Epidermal melanocyte (primary cell): ENCODE data around the gene ZBTB48.
A peak's percentile ranks its signal among the peaks of the same experiment; 100 is the strongest.

ENCODE experiments used
- DNase-seq: peaks from one replicate; pipeline ENCODE4 v3.0.0; 2011; ENCODE audit warnings: low spot score; ENCODE audit not compliant: insufficient read length

Gene ZBTB48

DNA sequence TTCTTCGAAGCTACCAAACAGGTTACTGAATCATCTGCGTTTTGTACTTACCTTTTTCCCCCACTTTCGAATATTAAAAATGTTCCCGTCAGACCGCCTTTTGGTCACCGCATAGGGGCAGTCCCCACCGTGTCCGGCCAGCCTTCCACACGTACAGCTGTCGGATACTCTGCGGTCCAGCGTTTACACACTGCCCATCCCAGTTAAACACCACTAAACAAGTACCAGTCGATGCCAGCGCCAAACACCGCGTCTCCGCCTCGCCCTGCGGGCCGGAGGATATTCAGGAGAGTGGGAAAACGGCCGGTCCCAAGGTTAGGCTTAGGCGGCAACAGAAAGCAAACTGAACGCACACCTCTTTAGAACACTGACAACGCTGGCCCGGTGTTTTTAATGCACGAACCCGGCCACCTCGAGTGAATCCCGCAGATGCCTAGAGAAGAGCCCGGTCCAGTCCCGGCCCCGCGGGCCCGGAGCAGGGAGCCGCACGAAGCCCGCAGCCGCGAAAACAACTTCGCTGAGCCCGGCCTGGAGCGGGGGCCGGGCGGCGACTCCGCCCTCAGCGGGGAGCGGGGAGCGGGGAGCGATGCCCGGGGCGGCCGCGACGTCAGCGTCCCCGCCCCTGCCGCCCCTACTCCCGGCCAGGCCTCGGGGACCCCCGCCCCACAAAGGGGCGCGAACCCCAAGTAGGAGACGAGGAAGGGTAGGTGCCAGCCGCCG, 33.0 kb downstream of the ZBTB48 start:
- DNase-seq = peak; percentile 74

DNA sequence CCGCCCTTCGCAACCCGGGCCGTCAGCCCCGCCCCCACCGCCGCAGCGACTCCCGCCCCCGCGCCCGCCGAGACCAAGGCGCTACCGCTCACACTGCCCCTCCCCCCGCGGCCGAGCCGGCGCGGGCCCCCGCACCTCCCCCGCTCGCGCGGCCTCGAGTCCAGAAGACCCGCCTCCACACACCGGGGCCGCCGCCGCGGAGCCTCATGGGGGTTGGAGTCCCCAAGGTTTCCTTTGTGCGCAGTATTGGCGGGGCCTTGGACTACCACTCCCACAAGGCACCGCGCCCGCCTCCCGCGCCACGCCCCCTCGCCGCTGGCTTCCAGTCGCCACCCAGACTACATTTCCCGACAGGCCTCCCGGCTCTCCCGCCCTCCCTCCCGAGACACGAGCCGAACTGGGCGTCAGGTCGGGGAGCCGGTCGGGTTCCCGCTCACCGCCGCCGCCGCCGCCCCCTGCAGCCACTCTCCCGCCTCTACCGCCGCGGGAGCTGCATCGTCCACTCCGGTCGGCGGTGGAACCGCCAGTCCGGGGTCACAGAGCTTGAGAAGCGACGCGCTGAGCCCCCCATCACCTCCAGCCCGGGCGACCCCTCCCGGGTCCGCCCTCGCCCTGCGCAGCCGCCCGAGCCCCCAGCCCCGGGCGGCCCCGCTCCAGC, 33.7 kb downstream of the ZBTB48 start, which contains the start of gene PHF13:
Gene PHF13, plus strand, starts transcription at position 371 of the 658 bp plus-strand sequence. CDS start 336 bp downstream, outside the sequence.
- peak; percentile 99 for DNase-seq

DNA sequence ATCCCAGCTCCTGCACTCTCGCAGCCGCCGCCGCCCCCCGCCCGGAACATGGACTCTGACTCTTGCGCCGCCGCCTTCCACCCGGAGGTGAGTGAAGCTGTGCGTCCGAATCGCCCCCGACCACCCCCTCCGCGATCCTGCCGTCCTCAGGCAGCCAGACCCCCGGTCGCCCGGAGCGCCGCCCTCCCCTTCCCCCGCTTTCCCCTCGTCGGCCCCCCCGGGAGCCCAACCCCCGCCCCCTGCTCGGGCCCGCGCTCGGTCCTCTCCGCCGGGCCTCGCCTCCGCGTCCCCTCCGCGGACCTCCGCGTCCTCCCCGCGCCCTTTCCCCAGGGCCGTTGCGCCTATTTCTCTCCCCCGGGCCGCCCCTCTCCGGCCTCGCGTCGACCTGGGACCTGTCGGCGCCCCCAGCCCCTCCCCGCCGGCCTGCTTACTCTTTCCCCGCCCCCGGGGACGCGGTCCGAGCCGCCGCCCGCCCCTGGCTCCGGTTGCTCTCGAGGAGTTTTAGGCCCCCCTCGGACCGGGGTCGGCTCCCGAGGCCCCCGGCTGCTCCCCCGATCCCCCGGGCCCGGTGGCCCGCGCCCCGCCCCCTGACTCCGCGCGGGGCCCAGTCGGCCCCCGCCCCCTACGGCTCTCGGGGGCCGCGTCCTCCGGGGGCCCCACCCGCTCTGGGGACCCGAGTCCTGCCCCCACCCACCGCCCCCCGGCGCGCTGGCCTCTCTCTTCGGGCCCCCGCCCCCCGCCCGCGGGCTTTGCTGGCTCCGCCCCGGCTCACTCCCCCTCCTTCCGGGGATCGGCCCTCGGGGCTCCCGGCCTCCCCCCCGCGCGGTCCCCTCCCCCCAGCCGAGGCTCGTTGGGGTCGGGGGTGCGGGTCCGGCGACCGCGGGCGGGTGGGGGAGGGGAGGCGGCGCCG, 34.5 kb downstream of the ZBTB48 start:
- peak; percentile 66 for DNase-seq

DNA sequence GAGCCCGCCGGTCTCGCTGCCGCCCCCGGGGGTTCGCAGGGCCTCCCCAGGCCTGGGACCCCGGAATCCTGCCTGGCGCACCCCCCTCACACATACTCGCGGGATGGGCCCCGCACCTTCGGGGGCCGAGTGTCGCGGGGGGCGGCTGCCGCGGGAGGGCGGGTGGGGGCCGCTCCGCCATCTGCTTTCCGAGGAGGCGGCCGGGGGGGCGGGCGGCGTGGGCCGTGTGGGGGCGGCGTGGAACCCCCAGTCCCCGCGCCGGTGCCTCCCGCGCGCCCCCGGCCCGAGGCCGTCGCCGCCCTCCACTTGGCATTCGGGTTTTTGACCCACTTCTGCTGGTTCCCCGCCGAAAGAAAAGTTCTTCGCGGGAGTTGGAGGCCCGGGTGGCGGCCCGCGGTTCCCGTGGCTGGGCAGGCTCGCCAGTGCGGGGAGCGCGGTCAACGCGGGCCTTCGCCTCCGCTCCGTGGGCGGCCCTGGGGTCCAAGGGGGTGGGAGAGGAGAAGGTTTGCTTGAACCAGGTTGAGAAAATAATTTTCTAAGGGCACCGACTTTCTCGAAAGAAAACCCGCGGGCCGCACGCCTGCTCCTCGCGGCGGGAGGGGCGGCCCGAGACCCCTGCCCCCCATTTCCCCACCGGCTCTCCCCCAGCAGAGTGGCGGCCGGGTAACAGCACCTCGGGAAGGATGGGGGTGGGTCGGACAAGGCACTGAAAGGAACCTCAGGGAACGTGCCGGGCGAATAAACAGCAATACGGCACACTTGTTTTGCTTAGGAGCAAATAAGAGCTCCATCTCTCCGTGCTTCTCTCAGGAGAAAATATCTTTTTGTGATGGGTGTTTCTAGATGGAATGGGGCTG, 35.4 kb downstream of the ZBTB48 start:
- no peak for DNase-seq

DNA sequence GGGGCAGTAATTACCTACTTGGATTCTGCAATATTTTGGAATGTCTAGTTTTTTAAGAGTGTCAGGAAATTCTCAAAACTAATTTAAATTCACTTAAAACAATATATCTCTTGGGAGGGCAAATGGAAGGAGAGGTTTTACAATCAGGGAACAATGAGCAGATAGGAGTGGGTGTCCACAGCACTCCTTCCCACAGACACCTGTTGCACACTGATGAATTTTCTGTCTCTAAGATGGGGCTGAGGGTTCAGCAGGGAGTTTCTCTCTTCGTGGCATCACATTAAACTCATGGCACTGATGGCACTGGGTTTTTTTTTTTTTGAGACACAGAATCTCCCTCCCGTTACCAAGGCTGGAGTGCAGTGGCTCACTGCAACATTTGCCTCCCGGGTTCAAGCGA, 39.3 kb downstream of the ZBTB48 start:
- DNase-seq = no peak

DNA sequence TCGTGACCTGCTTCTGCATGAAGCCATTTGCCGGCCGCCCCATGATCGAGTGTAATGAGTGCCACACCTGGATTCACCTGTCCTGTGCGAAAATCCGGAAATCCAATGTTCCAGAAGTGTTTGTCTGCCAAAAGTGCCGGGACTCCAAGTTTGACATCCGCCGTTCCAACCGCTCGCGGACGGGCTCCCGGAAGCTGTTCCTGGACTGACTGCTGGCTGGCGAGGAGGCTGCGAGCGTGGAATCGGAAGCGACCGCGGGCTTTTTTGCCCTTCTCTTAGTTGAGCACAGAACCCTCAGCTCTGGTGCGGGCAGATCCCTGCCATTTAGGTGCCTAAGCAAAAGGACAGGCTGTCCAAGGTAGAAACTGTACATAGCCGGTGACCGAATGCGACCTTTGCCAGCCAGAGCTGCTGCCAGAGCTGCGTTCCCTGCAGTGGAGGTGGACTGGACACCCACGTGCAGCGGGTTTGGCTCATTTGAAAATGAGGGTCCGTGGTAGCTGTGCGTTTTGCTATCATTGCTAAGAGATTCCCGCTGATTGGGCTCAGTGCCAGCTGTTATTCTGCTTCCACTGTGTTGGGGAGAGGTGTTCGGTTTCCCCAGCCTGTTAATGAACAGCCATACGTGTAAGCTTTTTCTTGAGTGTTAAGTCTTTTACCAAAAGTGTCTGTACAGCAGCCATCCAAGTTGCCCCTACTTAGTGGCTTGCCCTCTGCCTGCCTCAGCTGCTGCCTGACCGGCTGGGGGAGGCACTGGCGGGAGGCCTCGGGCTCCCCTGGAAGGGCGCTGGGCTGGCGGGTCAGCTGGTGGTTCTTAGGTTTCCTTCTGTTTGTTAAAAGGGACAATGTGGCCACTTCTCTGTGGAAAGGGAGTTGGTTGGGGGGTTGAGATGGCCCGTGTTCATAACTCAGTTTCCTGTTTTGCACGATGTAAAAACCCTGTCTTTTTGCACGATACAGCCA, 41.9 kb downstream of the ZBTB48 start:
- no peak for DNase-seq

DNA sequence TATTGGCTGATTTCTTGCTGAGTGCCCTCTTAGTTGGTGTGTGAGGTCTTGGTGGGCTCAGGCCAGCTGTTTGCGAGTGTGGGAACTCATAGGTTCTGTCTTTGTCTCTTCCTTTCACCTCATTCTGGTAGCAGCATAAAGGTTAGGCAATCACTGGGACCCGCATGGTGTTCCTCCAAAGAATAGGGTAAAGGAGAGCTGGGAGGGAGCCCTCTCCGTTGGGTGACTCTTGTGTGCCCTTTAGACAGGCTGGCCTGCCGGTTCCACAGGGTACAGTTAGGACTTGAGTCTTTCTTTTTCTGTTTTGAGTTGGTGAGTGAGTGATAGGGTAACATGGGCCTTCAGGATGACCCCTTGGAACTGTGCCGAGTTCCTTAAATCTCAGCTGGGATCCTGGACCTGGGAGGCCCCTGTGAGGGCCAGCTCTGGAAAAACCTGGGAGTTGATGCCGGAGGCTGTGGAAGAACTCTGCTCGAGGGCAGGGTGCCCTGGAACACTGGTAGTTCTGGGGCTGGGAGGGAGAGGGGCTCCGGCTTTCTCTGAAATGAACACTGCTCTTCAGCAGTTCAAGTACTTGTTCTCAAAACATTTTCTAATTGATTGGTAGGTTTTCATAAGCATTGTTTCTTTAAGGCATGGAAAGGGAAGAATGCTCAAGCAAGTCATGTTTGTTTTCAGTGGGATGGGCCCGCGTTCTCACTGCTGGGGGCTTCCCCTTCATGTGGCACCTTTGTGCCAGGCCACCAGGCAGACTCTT, 42.8 kb downstream of the ZBTB48 start:
- no peak for DNase-seq

DNA sequence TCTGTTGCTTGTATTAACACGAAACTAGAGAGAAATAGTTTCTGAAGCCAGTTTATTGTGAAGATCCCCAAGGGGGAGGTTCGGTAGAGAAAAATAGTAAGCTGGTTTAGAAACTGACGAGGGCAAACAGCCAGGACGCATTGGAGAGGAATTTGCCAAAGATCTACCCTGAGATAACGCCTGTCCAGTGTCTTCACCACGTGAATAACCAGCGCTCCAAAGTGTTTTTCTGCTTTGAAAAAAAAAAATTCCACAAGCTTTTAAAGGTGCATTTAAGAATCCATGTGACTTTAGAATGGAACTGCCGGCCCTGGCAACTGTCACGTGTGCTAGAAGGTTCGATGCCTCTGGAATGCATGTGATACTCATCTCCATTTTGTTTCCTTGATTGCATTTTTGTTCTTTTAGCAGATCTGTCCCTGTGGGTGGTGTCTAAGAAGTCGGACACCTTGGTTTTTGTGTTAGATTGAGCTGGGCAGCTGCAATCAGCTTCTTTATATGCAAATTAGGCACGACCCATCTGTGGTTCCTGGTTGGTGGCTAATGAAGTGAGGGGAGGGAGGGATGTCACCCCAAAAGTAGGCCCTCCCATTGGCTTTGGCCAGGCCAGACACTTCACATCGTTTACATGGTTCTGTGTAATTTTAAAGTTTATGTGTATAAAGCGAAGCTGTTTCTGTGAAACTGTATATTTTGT, 43.6 kb downstream of the ZBTB48 start:
- DNase-seq = no peak

DNA sequence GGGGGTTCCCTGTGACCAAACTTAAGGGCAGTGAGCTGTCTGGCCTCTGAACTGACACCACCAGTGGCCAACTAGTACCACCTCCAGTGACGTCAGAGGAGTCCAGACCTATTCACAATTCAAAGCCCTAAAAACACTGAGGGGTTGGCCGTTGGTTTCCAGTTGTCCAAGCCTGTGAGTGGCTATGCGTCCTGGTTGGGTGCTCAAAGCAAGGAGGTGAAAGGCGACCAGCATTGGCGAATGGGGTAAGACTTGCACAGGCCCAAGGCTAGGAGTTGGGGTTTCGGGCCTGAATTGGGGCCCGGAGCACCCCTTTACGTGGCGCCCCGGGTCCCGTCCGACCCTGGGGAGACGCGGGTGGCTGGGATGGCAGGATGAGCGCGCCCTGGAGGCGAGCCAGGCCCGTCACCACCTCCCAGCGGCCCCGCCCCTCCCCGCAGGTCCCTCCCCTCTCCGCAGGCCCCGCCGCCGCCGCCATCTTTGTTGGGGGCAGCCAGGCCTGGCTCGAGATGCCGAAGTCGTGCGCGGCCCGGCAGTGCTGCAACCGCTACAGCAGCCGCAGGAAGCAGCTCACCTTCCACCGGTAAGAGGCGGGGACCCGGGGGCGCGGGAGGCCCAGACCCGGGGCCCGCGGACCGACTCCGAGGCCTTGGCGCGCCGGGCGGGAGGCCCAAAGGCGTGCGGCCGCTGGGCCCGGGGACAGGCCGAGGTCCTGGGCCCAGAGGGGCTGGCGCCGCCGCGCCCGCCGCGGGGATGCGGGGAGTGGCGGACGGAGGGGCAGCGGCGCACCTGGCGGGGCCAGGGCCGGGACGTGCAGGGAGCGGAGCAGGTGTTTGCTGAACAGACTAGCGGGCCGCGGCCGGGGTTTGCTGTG, 45.2 kb downstream of the ZBTB48 start, which contains the start of gene THAP3:
Gene THAP3, plus strand, starts transcription at position 159 of the 874 bp plus-strand sequence. Its CDS starts 351 bp downstream, at position 510.
- peak; percentile 93 for DNase-seq

DNA sequence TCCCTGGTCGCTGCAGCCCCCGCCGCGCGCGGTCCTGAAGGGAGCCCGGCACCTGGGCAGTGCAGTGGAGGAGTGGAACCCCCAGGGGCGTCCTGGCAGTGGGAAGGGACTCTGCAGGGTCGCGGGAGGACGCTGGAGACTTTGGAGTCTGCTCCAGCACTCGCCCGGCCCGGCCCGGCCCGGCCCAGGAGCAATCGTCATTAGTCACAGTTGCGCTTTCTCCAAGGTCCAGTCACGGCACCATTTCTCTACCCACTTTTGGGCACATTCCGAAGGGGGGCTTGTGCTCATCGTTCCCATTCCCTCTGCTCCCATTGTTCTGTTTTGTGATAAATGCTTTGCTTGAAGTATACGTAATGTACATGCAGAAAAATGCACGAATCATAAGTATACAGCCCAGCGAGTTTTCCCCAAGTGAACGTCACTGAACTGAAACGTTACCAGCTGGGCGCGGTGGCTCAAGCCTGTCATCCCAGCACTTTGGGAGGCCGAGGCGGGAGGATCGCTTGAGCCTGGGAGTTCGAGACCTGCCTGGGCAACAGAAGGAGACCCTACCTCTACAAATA, 45.9 kb downstream of the ZBTB48 start:
- DNase-seq = no peak

DNA sequence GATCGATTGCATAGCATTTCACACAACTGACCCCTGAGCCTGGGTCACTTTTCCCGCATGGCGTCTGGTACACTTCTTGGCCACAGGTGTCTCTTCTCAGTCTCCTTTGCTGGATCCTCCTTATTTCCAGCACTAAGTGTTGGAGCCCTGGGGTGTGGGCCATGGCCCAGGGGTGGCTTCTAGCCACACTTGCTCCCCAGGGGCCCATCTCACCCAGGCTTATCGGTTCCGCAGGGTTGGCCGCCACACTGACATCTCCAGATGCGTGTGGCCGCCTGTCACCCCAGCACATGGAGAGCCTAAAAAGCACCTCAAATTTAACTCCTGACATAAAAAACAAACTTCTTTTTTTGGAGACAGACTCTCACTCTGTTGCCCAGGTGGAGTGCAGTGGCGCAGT, 47.2 kb downstream of the ZBTB48 start:
- no peak for DNase-seq

DNA sequence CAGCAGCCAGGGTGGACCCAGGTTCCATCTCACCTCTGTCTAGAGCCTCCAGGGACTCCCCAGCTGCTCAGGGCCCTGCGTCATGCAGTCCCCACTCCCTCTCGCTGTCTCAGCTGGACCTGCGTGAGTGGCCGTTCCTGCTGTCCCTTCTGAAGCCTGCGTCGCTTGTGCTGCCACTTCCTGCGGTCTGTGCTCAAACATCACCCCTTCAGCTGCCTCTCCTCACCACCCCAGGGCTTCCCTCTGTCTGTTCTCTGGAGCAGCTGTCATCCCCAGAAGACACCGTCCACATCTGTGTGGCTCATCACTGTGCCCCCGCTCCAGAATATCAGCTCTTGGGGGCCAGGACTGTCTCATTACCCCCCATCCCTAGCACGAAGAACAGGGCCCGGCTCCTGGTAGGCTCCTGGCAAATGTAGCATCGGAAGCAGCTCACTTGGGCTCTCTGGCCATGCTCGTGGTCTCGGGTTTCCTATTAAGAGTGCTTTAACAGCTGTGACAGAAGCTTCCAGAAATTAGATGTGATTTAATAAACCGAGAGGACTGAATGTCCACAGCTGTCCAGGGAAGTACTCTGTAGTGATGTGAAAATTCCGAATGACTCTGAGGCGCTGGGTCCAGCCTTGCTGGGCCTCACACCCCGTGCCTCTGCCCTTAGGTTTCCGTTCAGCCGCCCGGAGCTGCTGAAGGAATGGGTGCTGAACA, 48.2 kb downstream of the ZBTB48 start:
- DNase-seq = no peak

DNA sequence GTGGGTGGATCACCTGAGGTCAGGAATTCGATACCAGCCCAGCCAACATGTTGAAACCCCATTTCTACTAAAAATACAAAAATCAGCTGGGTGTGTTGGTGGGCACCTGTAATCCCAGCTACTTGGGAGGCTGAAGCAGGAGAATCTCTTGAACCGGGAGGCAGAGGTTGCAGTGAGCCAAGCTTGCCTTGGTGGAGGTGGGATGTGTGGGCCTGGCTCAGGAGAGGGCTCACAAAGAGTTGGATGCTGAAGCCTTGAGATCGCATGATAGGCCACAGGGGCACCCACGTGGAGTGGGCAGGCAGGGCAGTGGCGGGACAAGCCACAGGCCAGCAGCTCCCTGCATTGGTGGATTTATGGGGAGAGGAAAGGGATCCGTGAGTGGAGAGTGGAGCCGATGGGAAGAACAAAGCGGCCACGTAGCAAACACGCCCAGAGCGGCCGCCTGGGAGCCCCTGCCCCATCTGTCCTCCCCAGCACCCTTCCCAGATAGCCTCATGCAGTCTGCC, 49.2 kb downstream of the ZBTB48 start:
- DNase-seq = no peak

DNA sequence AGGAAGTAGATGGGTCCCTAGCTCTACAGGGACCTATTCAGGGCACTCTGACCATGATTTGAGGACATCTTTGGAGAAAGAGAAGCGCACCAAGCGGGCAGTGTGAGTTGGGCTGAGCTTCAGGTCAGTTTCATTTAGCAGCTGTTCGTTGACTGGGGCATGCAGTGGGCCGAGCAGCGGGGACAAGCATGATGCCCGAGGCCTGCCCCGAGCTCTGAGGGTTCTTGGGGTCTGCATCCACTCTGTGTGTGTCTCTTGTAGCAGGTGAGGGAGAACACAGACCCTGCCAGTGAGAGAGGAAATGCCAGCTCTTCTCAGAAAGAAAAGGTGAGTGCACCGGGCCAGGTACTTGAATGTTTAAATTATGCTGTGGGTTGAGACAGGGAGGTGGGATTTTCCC, 50.2 kb downstream of the ZBTB48 start:
- DNase-seq = no peak

DNA sequence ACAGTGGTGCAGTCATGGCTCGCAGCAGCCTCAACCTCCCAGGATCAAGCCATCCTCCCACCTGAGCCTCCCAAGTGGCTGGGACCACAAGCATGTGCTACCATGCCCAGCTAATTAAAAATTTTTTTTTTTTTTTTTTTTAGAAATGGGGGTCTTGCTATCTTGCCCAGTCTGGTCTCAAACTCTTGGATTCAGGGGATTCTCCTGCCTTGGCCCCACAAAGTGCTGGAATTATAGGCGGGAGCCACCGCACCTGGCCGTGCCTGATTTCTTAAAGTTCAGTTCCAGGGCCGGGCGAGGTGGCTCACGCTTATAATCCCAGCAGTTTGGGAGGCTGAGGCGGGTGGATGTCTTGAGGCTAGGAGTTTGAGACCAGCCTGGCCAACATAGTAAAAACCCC, 51.3 kb downstream of the ZBTB48 start:
- DNase-seq = no peak
